Neuronal stem cell (in vitro differentiated cells): Measurements from ENCODE around the gene FST.

Source experiments
- DNase-seq: peaks from one replicate; pipeline ENCODE4 v3.0.0-alpha.2; 2013; ENCODE audit warnings: low spot score
- H2AFZ ChIP-seq: one replicate; pipeline ENCODE4 v1.6.1; 2013; ENCODE audit warnings: mild to moderate bottlenecking, low read length, inconsistent platforms
- H2AK5ac ChIP-seq: 2 replicates; pipeline ENCODE4 v1.6.1; 2013; ENCODE audit warnings: low read depth, mild to moderate bottlenecking, inconsistent platforms, low read length, moderate library complexity, mixed read lengths
- H2BK120ac ChIP-seq: 2 replicates; pipeline ENCODE4 v1.6.1; 2013; ENCODE audit warnings: low read depth, mild to moderate bottlenecking, inconsistent platforms, low read length, moderate library complexity, mixed read lengths
- H2BK12ac ChIP-seq: one replicate; pipeline ENCODE4 v1.6.1; 2013; ENCODE audit warnings: low read length, inconsistent platforms
- H2BK15ac ChIP-seq: 2 replicates; pipeline ENCODE4 v1.6.1; 2013; ENCODE audit warnings: mild to moderate bottlenecking, low read length, inconsistent platforms, mixed read lengths
- H2BK5ac ChIP-seq: one replicate; pipeline ENCODE4 v1.6.1; 2013; ENCODE audit warnings: inconsistent platforms, mild to moderate bottlenecking, low read length, moderate library complexity
- H3K14ac ChIP-seq: one replicate; pipeline ENCODE4 v1.6.1; 2013; ENCODE audit warnings: low read length, inconsistent platforms
- H3K18ac ChIP-seq: 2 replicates; pipeline ENCODE4 v1.6.1; 2013; ENCODE audit warnings: low read length, inconsistent platforms
- H3K23ac ChIP-seq: 2 replicates; pipeline ENCODE4 v1.6.1; 2013; ENCODE audit warnings: low read depth, mild to moderate bottlenecking, mixed read lengths, low read length, inconsistent platforms; ENCODE audit not compliant: poor library complexity
- H3K27ac ChIP-seq: replicated peaks from 3 replicates; pipeline ENCODE4 v1.5.1; 2013; ENCODE audit warnings: low read length, inconsistent platforms
- H3K27me3 ChIP-seq, 3 experiments: 2 replicates each; pipeline ENCODE4 v1.6.1; 2013; ENCODE audit warnings: low read length in 3 of 3, mild to moderate bottlenecking in 2 of 3, inconsistent platforms in 1 of 3, low read depth in 1 of 3, mixed read lengths in 1 of 3, moderate library complexity in 1 of 3; ENCODE audit not compliant: control insufficient read depth in 3 of 3, insufficient read depth in 3 of 3
- H3K36me3 ChIP-seq, 2 donors: replicated peaks in 1 of 2; 2 replicates each; pipeline ENCODE4 v1.6.1; 2013; ENCODE audit warnings: low read length in 2 of 2; ENCODE audit not compliant: control insufficient read depth in 2 of 2, insufficient read depth in 2 of 2
- H3K4ac ChIP-seq: 2 replicates; pipeline ENCODE4 v1.6.1; 2013; ENCODE audit warnings: inconsistent platforms, mild to moderate bottlenecking, low read length, moderate library complexity
- H3K4me1 ChIP-seq, 2 donors: 1 replicate in 1 of 2; 2 replicates in 1 of 2; pipeline ENCODE4 v1.6.1; 2013; ENCODE audit warnings: low read length in 2 of 2, low read depth in 1 of 2; ENCODE audit not compliant: control insufficient read depth in 2 of 2, insufficient read depth in 1 of 2
- H3K4me2 ChIP-seq: one replicate; pipeline ENCODE4 v1.6.1; 2013; ENCODE audit warnings: mild to moderate bottlenecking, low read length, inconsistent platforms; ENCODE audit not compliant: insufficient read depth, poor library complexity, severe bottlenecking
- H3K4me3 ChIP-seq, 2 donors: 2 replicates each; pipeline ENCODE4 v1.5.1; 2013; ENCODE audit warnings: low read length in 2 of 2, mild to moderate bottlenecking in 2 of 2, inconsistent platforms in 1 of 2, moderate library complexity in 1 of 2
- H3K79me1 ChIP-seq: one replicate; pipeline ENCODE4 v1.6.1; 2013; ENCODE audit warnings: low read depth, mild to moderate bottlenecking, inconsistent platforms, low read length, moderate library complexity
- H3K9ac ChIP-seq: one replicate; pipeline ENCODE4 v1.6.1; 2013; ENCODE audit warnings: mild to moderate bottlenecking, low read depth, low read length, inconsistent platforms; ENCODE audit not compliant: poor library complexity
- H3K9me3 ChIP-seq, 2 donors: replicated peaks in 1 of 2; 2 replicates each; pipeline versions ENCODE3 to v1.6.1; 2013; ENCODE audit warnings: low read length in 2 of 2, mild to moderate bottlenecking in 2 of 2, inconsistent platforms in 1 of 2, low read depth in 1 of 2, mixed read lengths in 1 of 2, moderate library complexity in 1 of 2; ENCODE audit not compliant: control insufficient read depth in 2 of 2, insufficient read depth in 1 of 2
- H4K8ac ChIP-seq: one replicate; pipeline ENCODE4 v1.6.1; 2013; ENCODE audit warnings: low read depth, mild to moderate bottlenecking, inconsistent platforms, low read length, moderate library complexity
- H4K91ac ChIP-seq: one replicate; pipeline ENCODE4 v1.6.1; 2013; ENCODE audit warnings: low read length, low read depth, mild to moderate bottlenecking, inconsistent platforms; ENCODE audit not compliant: poor library complexity
- WGBS, 2 donors: extraction: QIAGEN DNeasy Blood & Tissue Kit; methylation state at CpG; one replicate each; pipeline ENCODE4 v1.1.7; 2013; ENCODE audit warnings: missing lambda C conversion rate in 2 of 2, mixed read lengths in 1 of 2; ENCODE audit not compliant: insufficient read length in 2 of 2, insufficient replicate concordance in 1 of 2; ENCODE audit errors: extremely low coverage in 2 of 2; 5-methylcytosine and 5-hydroxymethylcytosine counted together

FST gene

DNA sequence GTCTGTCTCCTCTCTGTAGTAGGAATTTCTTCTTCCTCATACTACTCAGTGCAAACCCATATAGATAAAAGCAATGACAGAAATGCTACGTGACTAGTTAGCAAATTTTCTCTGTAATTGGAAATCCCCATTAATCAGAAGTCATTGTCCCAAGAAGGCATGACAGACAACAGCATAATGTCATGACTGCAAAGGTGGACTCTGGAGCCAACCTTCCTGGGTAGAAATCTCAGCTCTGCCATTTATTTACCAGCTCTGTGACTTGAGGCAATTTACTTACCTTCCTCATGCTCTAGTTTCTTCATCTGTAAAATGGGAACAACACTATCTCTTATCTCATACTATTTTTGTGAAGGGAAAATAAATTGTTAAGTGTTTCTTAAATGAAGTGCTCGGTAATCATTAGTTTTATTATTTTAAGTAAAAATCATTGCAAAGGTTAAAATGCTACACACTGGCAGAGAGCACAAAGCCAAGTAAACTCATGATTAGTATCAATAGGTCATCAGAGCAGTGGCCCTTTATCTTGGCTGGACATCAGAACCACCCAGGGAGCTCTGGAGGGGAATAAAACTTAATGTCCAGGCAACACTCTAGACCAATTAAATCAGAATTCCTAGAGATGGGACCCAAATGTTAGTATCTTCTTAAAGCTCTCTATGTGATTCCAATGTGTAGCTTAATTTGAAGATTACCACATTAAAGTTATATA is 43.8 kb upstream of the FST start:
- no peak overlapping the region for H3K9ac ChIP-seq
- no peaks in the 10 kb centered on the region for H3K4me1 ChIP-seq
- no peak overlapping the region for H4K91ac ChIP-seq
- H4K8ac ChIP-seq, result no peak overlapping the region
- no CpG with 5 or more reads among the region's 2 CpGs for WGBS, 2 donors
- H3K36me3 ChIP-seq, result no peaks in the 10 kb centered on the region
- no peak overlapping the region for H3K14ac ChIP-seq
- no peak overlapping the region for H2AK5ac ChIP-seq
- no peak overlapping the region for H2BK5ac ChIP-seq
- no peaks in the 10 kb centered on the region for H3K27me3 ChIP-seq
- H3K23ac ChIP-seq, result no peak overlapping the region
- no peak overlapping the region for H3K27ac ChIP-seq
- H3K18ac ChIP-seq, result no peak overlapping the region
- no peak overlapping the region for H3K4me2 ChIP-seq
- no peaks in the 10 kb centered on the region for H3K79me1 ChIP-seq
- H2BK15ac ChIP-seq, result no peak overlapping the region
- DNase-seq, result no peak
- no peaks in the 10 kb centered on the region for H3K9me3 ChIP-seq
- no peak overlapping the region for H2BK12ac ChIP-seq
- no peak overlapping the region for H2AFZ ChIP-seq
- H3K4ac ChIP-seq, result no peak overlapping the region
- H3K4me3 ChIP-seq, result no peak overlapping the region
- no peak overlapping the region for H2BK120ac ChIP-seq

- no CpG with 5 or more reads among the region's 13 CpGs for WGBS, 2 donors
- no peak overlapping the region for H4K8ac ChIP-seq
Observed at GRCh38 chr5:53438079-53438478, 42.4 kb upstream of the FST start.

GRCh38 chr5:53438486-53439472 is 41.6 kb upstream of the FST start:
- H3K14ac ChIP-seq, result no peak overlapping the region
- no CpG with 5 or more reads among the region's 6 CpGs for WGBS, 2 donors
- H4K91ac ChIP-seq, result no peak overlapping the region
- no peak overlapping the region for H2AK5ac ChIP-seq
- no peak overlapping the region for H3K23ac ChIP-seq
- no peak overlapping the region for H2BK5ac ChIP-seq
- no peak for DNase-seq
- H3K4ac ChIP-seq, result no peak overlapping the region
- H2BK120ac ChIP-seq, result no peak overlapping the region
- no peak overlapping the region for H3K18ac ChIP-seq
- no peaks in the 10 kb centered on the region for H3K4me1 ChIP-seq
- no peak overlapping the region for H2AFZ ChIP-seq
- no peaks in the 10 kb centered on the region for H3K79me1 ChIP-seq
- H3K9ac ChIP-seq, result no peak overlapping the region
- H3K27ac ChIP-seq, result no peak overlapping the region
- H3K9me3 ChIP-seq, result no peaks in the 10 kb centered on the region
- H4K8ac ChIP-seq, result no peak overlapping the region
- no peak overlapping the region for H3K4me2 ChIP-seq
- no peak overlapping the region for H3K4me3 ChIP-seq
- no peaks in the 10 kb centered on the region for H3K36me3 ChIP-seq
- no peak overlapping the region for H2BK12ac ChIP-seq
- no peak overlapping the region for H2BK15ac ChIP-seq
- no peaks in the 10 kb centered on the region for H3K27me3 ChIP-seq

More at GRCh38 chr5:53438079-53438478, 42.4 kb upstream of the FST start:
- no peak overlapping the region for H3K18ac ChIP-seq
- H2BK5ac ChIP-seq, result no peak overlapping the region
- no peak overlapping the region for H3K4me3 ChIP-seq
- H3K14ac ChIP-seq, result no peak overlapping the region
- no peak overlapping the region for H2BK15ac ChIP-seq
- no peaks in the 10 kb centered on the region for H3K79me1 ChIP-seq
- DNase-seq, result no peak
- H2AFZ ChIP-seq, result no peak overlapping the region
- no peak overlapping the region for H3K9ac ChIP-seq
- no peak overlapping the region for H2BK120ac ChIP-seq
- H3K4me2 ChIP-seq, result no peak overlapping the region
- no peak overlapping the region for H3K4ac ChIP-seq
- no peaks in the 10 kb centered on the region for H3K36me3 ChIP-seq
- H3K27ac ChIP-seq, result no peak overlapping the region
- no peak overlapping the region for H4K91ac ChIP-seq
- H2BK12ac ChIP-seq, result no peak overlapping the region
- no peak overlapping the region for H3K23ac ChIP-seq
- no peaks in the 10 kb centered on the region for H3K9me3 ChIP-seq
- H3K4me1 ChIP-seq, result no peaks in the 10 kb centered on the region
- H3K27me3 ChIP-seq, result no peaks in the 10 kb centered on the region
- no peak overlapping the region for H2AK5ac ChIP-seq

GRCh38 chr5:53442961-53443360 is 37.5 kb upstream of the FST start:
- no peak overlapping the region for H4K8ac ChIP-seq
- H3K79me1 ChIP-seq, result no peaks in the 10 kb centered on the region
- H3K18ac ChIP-seq, result no peak overlapping the region
- no CpG with 5 or more reads among the region's 1 CpG for WGBS, 2 donors
- no peaks in the 10 kb centered on the region for H3K9me3 ChIP-seq
- H3K9ac ChIP-seq, result no peak overlapping the region
- no peak overlapping the region for H3K27ac ChIP-seq
- no peaks in the 10 kb centered on the region for H3K36me3 ChIP-seq
- H3K23ac ChIP-seq, result no peak overlapping the region
- no peak overlapping the region for H3K4me3 ChIP-seq
- H2BK120ac ChIP-seq, result no peak overlapping the region
- no peak overlapping the region for H2BK15ac ChIP-seq
- no peak overlapping the region for H3K4ac ChIP-seq
- H3K14ac ChIP-seq, result no peak overlapping the region
- H3K4me1 ChIP-seq, result no peaks in the 10 kb centered on the region
- DNase-seq, result no peak
- H2AFZ ChIP-seq, result no peak overlapping the region
- H3K4me2 ChIP-seq, result no peak overlapping the region
- no peak overlapping the region for H4K91ac ChIP-seq
- no peak overlapping the region for H2BK5ac ChIP-seq
- no peak overlapping the region for H2BK12ac ChIP-seq
- no peaks in the 10 kb centered on the region for H3K27me3 ChIP-seq
- H2AK5ac ChIP-seq, result no peak overlapping the region
